Parathyroid adenoma (tissue), 2 donors: Measurements from ENCODE around the gene TAMALIN.
"Not testable (repeated sequence)": the region's sequence is repeated elsewhere in the genome, so short reads cannot be mapped to it uniquely, and the experiment has no call there.

Experiments used
- H2AFZ ChIP-seq: fragments of 300-600 bp; sonication (generic); one replicate; pipeline ENCODE4 v1.7.0; 2017; ENCODE audit warnings: antibody characterized with exemption, mild to moderate bottlenecking
- H3K27ac ChIP-seq: fragments of 300-600 bp; sonication (generic); one replicate; pipeline ENCODE4 v1.7.0; 2017
- H3K27me3 ChIP-seq: fragments of 300-600 bp; sonication (generic); one replicate; pipeline ENCODE4 v1.7.0; 2017; ENCODE audit warnings: low read length; ENCODE audit not compliant: control insufficient read depth, insufficient read depth
- H3K36me3 ChIP-seq: fragments of 300-600 bp; sonication (generic); one replicate; pipeline ENCODE4 v1.7.0; 2017; ENCODE audit warnings: low read length; ENCODE audit not compliant: control insufficient read depth, insufficient read depth
- H3K4me1 ChIP-seq: fragments of 300-600 bp; sonication (generic); one replicate; pipeline ENCODE4 v1.7.0; 2017; ENCODE audit warnings: control low read depth
- H3K4me2 ChIP-seq: fragments of 300-600 bp; sonication (generic); one replicate; pipeline ENCODE4 v1.7.0; 2017; ENCODE audit warnings: low read length
- H3K4me3 ChIP-seq: fragments of 300-600 bp; sonication (generic); one replicate; pipeline ENCODE4 v1.7.0; 2017; ENCODE audit warnings: low read depth, low read length
- H3K79me2 ChIP-seq: fragments of 300-600 bp; sonication (generic); one replicate; pipeline ENCODE4 v1.7.0; 2017; ENCODE audit warnings: control low read depth
- H3K9ac ChIP-seq: fragments of 300-600 bp; sonication (generic); one replicate; pipeline ENCODE4 v1.7.0; 2017; ENCODE audit warnings: mild to moderate bottlenecking
- H3K9me3 ChIP-seq: fragments of 300-600 bp; sonication (generic); one replicate; pipeline ENCODE4 v1.7.0; 2017; ENCODE audit warnings: low read length; ENCODE audit not compliant: control insufficient read depth
- TF ChIP-seq, protein P1 (sequence below): fragments of 300-600 bp; sonication (generic); IDR thresholded peaks from one replicate; pipeline ENCODE4 v1.7.0; 2017; ENCODE audit warnings: antibody characterized with exemption, mild to moderate bottlenecking
- donor health status: primary hyperparathyroidism.

The TAMALIN gene

GRCh38 chr12:51973560-51973959 lies 33.2 kb upstream of the TAMALIN start:
- Histone ChIP-seq H3K27me3 (no peaks in the 10 kb centered on the region), H3K9me3 (no peaks in the 10 kb centered on the region), H3K4me3 (no peak overlapping the region), H3K4me2 (no peak overlapping the region), H2AFZ (no peak overlapping the region), H3K9ac (no peak overlapping the region), H3K4me1 (peaks cover 61% of the 10 kb centered on the region), H3K27ac (peak overlapping the region; percentile 68), H3K79me2 (peaks cover 37% of the 10 kb centered on the region), H3K36me3 (no peaks in the 10 kb centered on the region)
- TF ChIP-seq, protein P1, sequence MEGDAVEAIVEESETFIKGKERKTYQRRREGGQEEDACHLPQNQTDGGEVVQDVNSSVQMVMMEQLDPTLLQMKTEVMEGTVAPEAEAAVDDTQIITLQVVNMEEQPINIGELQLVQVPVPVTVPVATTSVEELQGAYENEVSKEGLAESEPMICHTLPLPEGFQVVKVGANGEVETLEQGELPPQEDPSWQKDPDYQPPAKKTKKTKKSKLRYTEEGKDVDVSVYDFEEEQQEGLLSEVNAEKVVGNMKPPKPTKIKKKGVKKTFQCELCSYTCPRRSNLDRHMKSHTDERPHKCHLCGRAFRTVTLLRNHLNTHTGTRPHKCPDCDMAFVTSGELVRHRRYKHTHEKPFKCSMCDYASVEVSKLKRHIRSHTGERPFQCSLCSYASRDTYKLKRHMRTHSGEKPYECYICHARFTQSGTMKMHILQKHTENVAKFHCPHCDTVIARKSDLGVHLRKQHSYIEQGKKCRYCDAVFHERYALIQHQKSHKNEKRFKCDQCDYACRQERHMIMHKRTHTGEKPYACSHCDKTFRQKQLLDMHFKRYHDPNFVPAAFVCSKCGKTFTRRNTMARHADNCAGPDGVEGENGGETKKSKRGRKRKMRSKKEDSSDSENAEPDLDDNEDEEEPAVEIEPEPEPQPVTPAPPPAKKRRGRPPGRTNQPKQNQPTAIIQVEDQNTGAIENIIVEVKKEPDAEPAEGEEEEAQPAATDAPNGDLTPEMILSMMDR: no peak

- H3K9ac ChIP-seq: no peak overlapping the region
- peaks cover 36% of the 10 kb centered on the region for H3K79me2 ChIP-seq
- no peak overlapping the region for H3K4me3 ChIP-seq
- H3K4me2 ChIP-seq: no peak overlapping the region
- H3K27me3 ChIP-seq: no peaks in the 10 kb centered on the region
- H3K4me1 ChIP-seq: peaks cover 64% of the 10 kb centered on the region
- H2AFZ ChIP-seq: no peak overlapping the region
- no peaks in the 10 kb centered on the region for H3K9me3 ChIP-seq
- no peak overlapping the region for H3K27ac ChIP-seq
- H3K36me3 ChIP-seq: no peaks in the 10 kb centered on the region
- TF ChIP-seq, protein P1: no peak
These were observed 32.1 kb upstream of the TAMALIN start for GRCh38 chr12:51974646-51975045.

GRCh38 chr12:51975196-51975595 lies 31.6 kb upstream of the TAMALIN start:
- H2AFZ ChIP-seq: no peak overlapping the region

GRCh38 chr12:51976376-51977160 lies 30.2 kb upstream of the TAMALIN start:
- TF ChIP-seq, protein P1: no peak
- peak overlapping the region; percentile 45 for H3K27ac ChIP-seq
- H2AFZ ChIP-seq: no peak overlapping the region
- H3K79me2 ChIP-seq: peaks cover 43% of the 10 kb centered on the region
- H3K9ac ChIP-seq: no peak overlapping the region
- H3K4me3 ChIP-seq: no peak overlapping the region
- H3K4me1 ChIP-seq: peaks cover 55% of the 10 kb centered on the region
- H3K36me3 ChIP-seq: no peaks in the 10 kb centered on the region
- no peaks in the 10 kb centered on the region for H3K9me3 ChIP-seq
- no peaks in the 10 kb centered on the region for H3K27me3 ChIP-seq
- H3K4me2 ChIP-seq: peak overlapping the region; percentile 11

More at GRCh38 chr12:51975196-51975595, 31.6 kb upstream of the TAMALIN start:
- TF ChIP-seq, protein P1: no peak
- no peaks in the 10 kb centered on the region for H3K27me3 ChIP-seq
- peaks cover 64% of the 10 kb centered on the region for H3K4me1 ChIP-seq
- no peak overlapping the region for H3K27ac ChIP-seq
- no peak overlapping the region for H3K9ac ChIP-seq
- H3K36me3 ChIP-seq: no peaks in the 10 kb centered on the region
- peaks cover 36% of the 10 kb centered on the region for H3K79me2 ChIP-seq
- H3K9me3 ChIP-seq: no peaks in the 10 kb centered on the region
- no peak overlapping the region for H3K4me2 ChIP-seq
- no peak overlapping the region for H3K4me3 ChIP-seq

GRCh38 chr12:51977320-51977753 lies 29.4 kb upstream of the TAMALIN start:
- Histone ChIP-seq H3K9ac (no peak overlapping the region), H3K4me2 (no peak overlapping the region), H3K4me3 (no peak overlapping the region), H3K4me1 (peaks cover 51% of the 10 kb centered on the region), H3K36me3 (no peaks in the 10 kb centered on the region), H3K9me3 (no peaks in the 10 kb centered on the region), H3K79me2 (peaks cover 43% of the 10 kb centered on the region), H3K27me3 (no peaks in the 10 kb centered on the region), H3K27ac (peak overlapping the region; percentile 45), H2AFZ (no peak overlapping the region)
- TF ChIP-seq, protein P1: no peak

GRCh38 chr12:51979306-51979705 lies 27.4 kb upstream of the TAMALIN start:
- not testable (repeated sequence) for H3K9me3 ChIP-seq, H3K9ac ChIP-seq, H3K27me3 ChIP-seq, H3K27ac ChIP-seq, H3K36me3 ChIP-seq, H2AFZ ChIP-seq, H3K4me3 ChIP-seq, H3K4me2 ChIP-seq
- H3K4me1 ChIP-seq: peaks cover 31% of the 10 kb centered on the region
- peaks cover 39% of the 10 kb centered on the region for H3K79me2 ChIP-seq
